H9 (cell line): ENCODE results near the gene CLCN2. TPM values are rescaled to one million over a fixed set of nuclear protein-coding genes. Genes with fewer than 3 reads are reported as not detected.
A peak's percentile ranks its signal among the peaks of the same experiment; 100 is the strongest.

Experiments
- DNase-seq: peaks from one replicate; pipeline ENCODE4 v3.0.0-alpha.2; 2017
- H2AFZ ChIP-seq: one replicate; pipeline ENCODE4 v1.6.1; 2013; ENCODE audit warnings: mild to moderate bottlenecking, low read length, control low read depth, moderate library complexity
- H2AK5ac ChIP-seq: 2 replicates; pipeline ENCODE4 v1.6.1; 2013; ENCODE audit warnings: low read length, control low read depth, mixed read lengths; ENCODE audit not compliant: insufficient read length
- H2BK120ac ChIP-seq: one replicate; pipeline ENCODE4 v1.6.1; 2013; ENCODE audit warnings: low read depth, mild to moderate bottlenecking, low read length, control low read depth, inconsistent platforms; ENCODE audit not compliant: poor library complexity, severe bottlenecking
- H2BK12ac ChIP-seq: 2 replicates; pipeline ENCODE4 v1.6.1; 2013; ENCODE audit warnings: low read length, control low read depth, mixed read lengths, low read depth; ENCODE audit not compliant: insufficient read length
- H2BK15ac ChIP-seq: 2 replicates; pipeline ENCODE4 v1.6.1; 2013; ENCODE audit warnings: low read depth, low read length, control low read depth
- H2BK20ac ChIP-seq: one replicate; pipeline ENCODE4 v1.6.1; 2013; ENCODE audit warnings: low read depth, mild to moderate bottlenecking, low read length, control low read depth, inconsistent platforms; ENCODE audit not compliant: poor library complexity, severe bottlenecking
- H2BK5ac ChIP-seq: 2 replicates; pipeline ENCODE4 v1.6.1; 2013; ENCODE audit warnings: low read length, control low read depth, mixed read lengths; ENCODE audit not compliant: insufficient read length
- H3K14ac ChIP-seq: 2 replicates; pipeline ENCODE4 v1.6.1; 2013; ENCODE audit warnings: low read length, control low read depth; ENCODE audit not compliant: insufficient read depth
- H3K18ac ChIP-seq: 2 replicates; pipeline ENCODE4 v1.6.1; 2013; ENCODE audit warnings: low read depth, mild to moderate bottlenecking, mixed read lengths, low read length, control low read depth; ENCODE audit not compliant: insufficient read length
- H3K23ac ChIP-seq: 2 replicates; pipeline ENCODE4 v1.6.1; 2013; ENCODE audit warnings: low read length, control low read depth, mixed read lengths, low read depth; ENCODE audit not compliant: insufficient read length
- H3K23me2 ChIP-seq: 2 replicates; pipeline ENCODE4 v1.6.1; 2013; ENCODE audit warnings: low read depth, mild to moderate bottlenecking, mixed read lengths, low read length, control low read depth; ENCODE audit not compliant: insufficient read length, poor library complexity, severe bottlenecking
- H3K27ac ChIP-seq: 2 replicates; pipeline ENCODE4 v1.5.1; 2013; ENCODE audit warnings: low read length, control low read depth, mixed read lengths, low read depth; ENCODE audit not compliant: insufficient read length
- H3K27me3 ChIP-seq: 2 replicates; pipeline ENCODE4 v1.6.1; 2013; ENCODE audit warnings: low read length, control low read depth, inconsistent platforms; ENCODE audit not compliant: insufficient read depth
- H3K4ac ChIP-seq: 2 replicates; pipeline ENCODE4 v1.6.1; 2013; ENCODE audit warnings: low read depth, mild to moderate bottlenecking, control low read depth, inconsistent platforms, low read length, moderate library complexity
- H3K4me1 ChIP-seq: 2 replicates; pipeline ENCODE4 v1.6.1; 2013; ENCODE audit warnings: low read length, control low read depth, inconsistent platforms; ENCODE audit not compliant: insufficient read depth
- H3K4me2 ChIP-seq: 2 replicates; pipeline ENCODE4 v1.6.1; 2013; ENCODE audit warnings: low read length, control low read depth, mixed read lengths; ENCODE audit not compliant: insufficient read length, insufficient read depth
- H3K56ac ChIP-seq: 2 replicates; pipeline ENCODE4 v1.6.1; 2013; ENCODE audit warnings: low read depth, mild to moderate bottlenecking, mixed read lengths, low read length, control low read depth; ENCODE audit not compliant: insufficient read length
- H3K79me1 ChIP-seq: 2 replicates; pipeline ENCODE4 v1.6.1; 2013; ENCODE audit warnings: low read depth, mild to moderate bottlenecking, moderate library complexity, low read length, control low read depth, inconsistent platforms; ENCODE audit not compliant: insufficient read depth, poor library complexity, severe bottlenecking
- H3K79me2 ChIP-seq: 2 replicates; pipeline ENCODE4 v1.6.1; 2013; ENCODE audit warnings: low read length, control low read depth, inconsistent platforms; ENCODE audit not compliant: insufficient read depth
- H3K9ac ChIP-seq: 2 replicates; pipeline ENCODE4 v1.6.1; 2013; ENCODE audit warnings: low read length, control low read depth, mixed read lengths; ENCODE audit not compliant: insufficient read length; ENCODE audit errors: extremely low read depth
- H3K9me3 ChIP-seq: one replicate; pipeline ENCODE4 v1.6.1; 2013; ENCODE audit warnings: low read depth, low read length, inconsistent platforms; ENCODE audit not compliant: control insufficient read depth
- H3T11ph ChIP-seq: one replicate; pipeline ENCODE4 v1.6.1; 2013; ENCODE audit warnings: mild to moderate bottlenecking, low read length, control low read depth, inconsistent platforms
- H4K20me1 ChIP-seq: one replicate; pipeline ENCODE4 v1.6.1; 2013; ENCODE audit not compliant: control insufficient read depth, insufficient read length, insufficient read depth
- H4K5ac ChIP-seq: 2 replicates; pipeline ENCODE4 v1.6.1; 2013; ENCODE audit warnings: low read depth, mild to moderate bottlenecking, mixed read lengths, low read length, control low read depth; ENCODE audit not compliant: insufficient read length
- H4K8ac ChIP-seq: replicated peaks from 2 replicates; pipeline ENCODE4 v1.6.1; 2013; ENCODE audit warnings: low read length, control low read depth, mixed read lengths, low read depth; ENCODE audit not compliant: insufficient read length
- H4K91ac ChIP-seq: 2 replicates; pipeline ENCODE4 v1.6.1; 2013; ENCODE audit warnings: low read depth, mild to moderate bottlenecking, moderate library complexity, mixed read lengths, low read length, control low read depth; ENCODE audit not compliant: insufficient read length
- H3K27ac Mint-ChIP-seq, 3 experiments: 2 replicates in 2 of 3; 3 replicates in 1 of 3; pipeline ENCODE4 v1.8.0; 2020 to 2021; ENCODE audit warnings: mixed read lengths in 3 of 3, mild to moderate bottlenecking in 1 of 3, moderate library complexity in 1 of 3
- H3K27me3 Mint-ChIP-seq: 2 replicates; pipeline ENCODE4 v1.8.0; 2021; ENCODE audit warnings: low read depth, mild to moderate bottlenecking, moderate library complexity, mixed read lengths
- H3K36me3 Mint-ChIP-seq, 3 experiments: 2 replicates in 2 of 3; 3 replicates in 1 of 3; pipeline ENCODE4 v1.8.0; 2020 to 2021; ENCODE audit warnings: low read depth in 3 of 3, mixed read lengths in 3 of 3; ENCODE audit not compliant: insufficient read depth in 1 of 3
- H3K4me1 Mint-ChIP-seq, 2 experiments: 2 replicates each; pipeline ENCODE4 v1.8.0; 2020; ENCODE audit warnings: mixed read lengths in 2 of 2
- H3K4me3 Mint-ChIP-seq, 2 experiments: 2 replicates in 1 of 2; 3 replicates in 1 of 2; pipeline ENCODE4 v1.8.0; 2020 to 2021; ENCODE audit warnings: mild to moderate bottlenecking in 2 of 2, mixed read lengths in 2 of 2, moderate library complexity in 1 of 2
- H3K9me3 Mint-ChIP-seq, 2 experiments: 2 replicates in 1 of 2; 3 replicates in 1 of 2; pipeline ENCODE4 v1.8.0; 2020; ENCODE audit warnings: mild to moderate bottlenecking in 2 of 2, mixed read lengths in 2 of 2, moderate library complexity in 1 of 2
- CTCF ChIP-seq: fragments of 200-600 bp; sonication (generic); conservative IDR thresholded peaks from 3 replicates; pipeline ENCODE4 v1.8.0; 2021; ENCODE audit warnings: antibody characterized with exemption, mild to moderate bottlenecking
- WGBS: extraction: QIAGEN DNeasy Blood & Tissue Kit; methylation state at CpG from one replicate; pipeline ENCODE4 v1.1.7; 2013; ENCODE audit warnings: missing lambda C conversion rate, low lambda C conversion rate, mixed read lengths; ENCODE audit not compliant: insufficient read length; ENCODE audit errors: extremely low coverage; 5-methylcytosine and 5-hydroxymethylcytosine counted together
- total RNA-seq: library from RNA; stranded (reverse); gene quantifications from 2 replicates; pipeline ENCODE4 v1.2.1, GENCODE V29; 2021

Gene CLCN2
- total RNA-seq, 1 experiment from 2014 or later, result 17.2 TPM

DNA sequence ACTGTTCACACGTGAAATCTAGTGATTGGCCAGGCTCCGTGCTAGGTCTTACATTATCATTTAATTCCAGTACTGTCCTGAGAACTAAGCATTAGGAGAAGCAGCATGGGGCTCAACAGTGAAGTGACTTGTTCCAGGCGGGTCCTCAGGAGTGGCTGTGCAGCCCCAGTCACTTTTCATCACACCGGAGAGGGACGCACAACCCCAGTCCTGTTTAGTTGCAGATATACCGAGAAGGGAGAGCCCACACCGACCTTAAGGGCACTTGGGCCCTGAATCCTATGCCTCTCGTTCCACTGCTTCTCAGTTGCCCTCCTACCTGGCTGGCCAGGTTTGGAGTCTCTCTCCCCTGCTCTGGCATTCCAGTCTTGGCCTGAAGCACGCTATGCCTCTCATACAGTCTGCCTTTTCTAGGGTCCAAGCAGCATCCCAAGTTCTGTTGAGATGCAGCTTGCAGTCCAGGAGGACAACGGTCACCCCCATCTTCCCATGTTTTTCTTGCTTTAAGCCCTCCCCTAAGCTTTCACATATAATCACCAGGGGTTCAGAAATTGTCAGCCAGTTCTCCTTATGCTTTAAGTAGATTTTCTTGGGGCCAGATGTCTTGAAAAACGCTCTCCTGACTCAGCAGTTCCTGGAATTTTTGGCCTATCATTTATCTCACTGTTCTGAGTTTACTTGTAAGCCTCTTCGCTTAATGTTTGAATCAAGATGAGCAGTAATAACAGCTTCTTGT lies 13.9 kb downstream of the CLCN2 start:
- Histone ChIP-seq H3K56ac (no peak overlapping the region), H3K27ac (no peak overlapping the region), H3K79me1 (no peaks in the 10 kb centered on the region), H3K14ac (no peak overlapping the region), H2AFZ (no peak overlapping the region), H3K27me3 (no peaks in the 10 kb centered on the region), H4K8ac (no peak overlapping the region), H3K23me2 (no peaks in the 10 kb centered on the region), H2BK20ac (no peak overlapping the region), H3K9me3 (no peaks in the 10 kb centered on the region), H3T11ph (no peak overlapping the region), H3K9ac (no peak overlapping the region), H4K20me1 (no peaks in the 10 kb centered on the region), H2BK5ac (no peak overlapping the region), H3K23ac (no peak overlapping the region), H3K79me2 (no peaks in the 10 kb centered on the region), H3K4ac (no peak overlapping the region), H2AK5ac (no peak overlapping the region), H4K5ac (no peak overlapping the region), H2BK15ac (no peak overlapping the region), H4K91ac (no peak overlapping the region), H3K4me2 (no peak overlapping the region), H2BK120ac (no peak overlapping the region), H3K4me1 (0 out of 2 replicates have a peak, but pooled peaks cover 2% of the 10 kb centered on the region), H2BK12ac (no peak overlapping the region), H3K18ac (no peak overlapping the region)
- H3K4me3 Mint-ChIP-seq, result no peak overlapping the region
- peak overlapping the region; percentile 16 to 85 (median 52); a peak in 3 of 7 replicates for H3K27ac Mint-ChIP-seq
- peaks cover 15 to 21% of the 10 kb centered on the region in 2 experiments for H3K4me1 Mint-ChIP-seq
- H3K9me3 Mint-ChIP-seq, result no peaks in the 10 kb centered on the region
- no peaks in the 10 kb centered on the region for H3K27me3 Mint-ChIP-seq
- TF ChIP-seq CTCF, result no peak
- WGBS, result no CpG with 5 or more reads among the region's 12 CpGs
- H3K36me3 Mint-ChIP-seq, result peaks cover 15 to 40% (median 34%) of the 10 kb centered on the region in 3 experiments; a peak in 6 of 7 replicates
- no peak for DNase-seq
